ENCODE results near the gene TBXAS1.

- TF ChIP-seq POLR2A (IDR thresholded peaks at IDR 0.05; ENCODE audit: low read depth, low read length) (no peak), CTCF (IDR thresholded peaks at IDR 0.05; ENCODE audit: extremely low read depth in 1 of 2, insufficient read depth in 1 of 2, low read depth in 1 of 2, low read length in 2 of 2) (no peak), GATA2 (IDR thresholded peaks at IDR 0.05; ENCODE audit: insufficient read depth, insufficient read length, low read depth, low read length) (no peak), POLR2AphosphoS5 (IDR thresholded peaks at IDR 0.05; ENCODE audit: insufficient read depth, low read depth, low read length) (no peak), EZH2 (IDR thresholded peaks at IDR 0.05; ENCODE audit: borderline replicate concordance, low read depth, low read length, severe bottlenecking) (no peak), MAX (IDR thresholded peaks at IDR 0.05; ENCODE audit: insufficient read depth, insufficient read length) (no peak)
Observed at GRCh38 chr7:139998572-139998971, 169.5 kb downstream of the TBXAS1 start.
